GM12874 (cell line): ENCODE results near the gene SATB1.

Experiments
- TF ChIP-seq, protein P1 (sequence below): IDR thresholded peaks from 2 replicates; pipeline ENCODE4 v1.5.1; 2011; ENCODE audit warnings: low read depth, mild to moderate bottlenecking, control low read depth, low read length, moderate library complexity; ENCODE audit not compliant: insufficient read depth

The SATB1 gene

DNA sequence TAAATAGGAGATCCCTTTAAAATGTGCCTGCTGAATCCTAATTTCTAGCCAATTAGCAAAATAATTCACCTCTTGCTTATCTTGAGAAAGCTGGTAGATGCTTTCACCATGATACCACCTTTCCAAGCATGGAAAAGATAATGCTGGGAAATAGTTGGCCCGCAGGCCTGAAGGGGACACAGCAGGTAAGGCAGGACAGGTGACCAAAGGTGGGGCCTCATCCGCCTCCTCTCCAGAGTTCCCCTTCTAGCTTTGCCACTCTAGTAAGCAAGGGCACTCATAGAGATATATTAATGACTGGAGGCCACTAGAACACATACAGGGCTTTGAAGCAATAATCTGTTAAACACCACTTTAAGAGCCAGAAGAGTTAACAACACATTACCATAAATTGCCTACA, 45.5 kb downstream of the SATB1 start:
- TF ChIP-seq, protein P1, sequence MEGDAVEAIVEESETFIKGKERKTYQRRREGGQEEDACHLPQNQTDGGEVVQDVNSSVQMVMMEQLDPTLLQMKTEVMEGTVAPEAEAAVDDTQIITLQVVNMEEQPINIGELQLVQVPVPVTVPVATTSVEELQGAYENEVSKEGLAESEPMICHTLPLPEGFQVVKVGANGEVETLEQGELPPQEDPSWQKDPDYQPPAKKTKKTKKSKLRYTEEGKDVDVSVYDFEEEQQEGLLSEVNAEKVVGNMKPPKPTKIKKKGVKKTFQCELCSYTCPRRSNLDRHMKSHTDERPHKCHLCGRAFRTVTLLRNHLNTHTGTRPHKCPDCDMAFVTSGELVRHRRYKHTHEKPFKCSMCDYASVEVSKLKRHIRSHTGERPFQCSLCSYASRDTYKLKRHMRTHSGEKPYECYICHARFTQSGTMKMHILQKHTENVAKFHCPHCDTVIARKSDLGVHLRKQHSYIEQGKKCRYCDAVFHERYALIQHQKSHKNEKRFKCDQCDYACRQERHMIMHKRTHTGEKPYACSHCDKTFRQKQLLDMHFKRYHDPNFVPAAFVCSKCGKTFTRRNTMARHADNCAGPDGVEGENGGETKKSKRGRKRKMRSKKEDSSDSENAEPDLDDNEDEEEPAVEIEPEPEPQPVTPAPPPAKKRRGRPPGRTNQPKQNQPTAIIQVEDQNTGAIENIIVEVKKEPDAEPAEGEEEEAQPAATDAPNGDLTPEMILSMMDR: no peak

DNA sequence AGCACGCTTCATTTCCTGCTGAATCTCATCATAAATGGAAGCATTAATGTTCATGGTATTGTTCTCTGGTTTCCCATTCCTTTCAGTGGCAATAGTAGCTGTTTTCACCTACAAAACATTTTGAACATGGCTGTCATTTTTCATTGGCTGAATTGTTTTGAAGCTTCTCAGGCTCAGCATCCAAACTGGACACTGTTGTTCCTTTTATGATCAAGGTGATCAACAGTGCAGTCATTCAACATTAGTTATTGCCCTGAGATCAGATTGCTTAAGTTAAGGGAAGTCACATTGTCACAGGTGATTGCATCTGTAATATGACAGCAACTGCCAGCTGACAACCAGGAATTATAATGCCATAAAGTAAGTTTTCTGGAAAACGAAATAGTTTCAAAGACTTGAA, 46.9 kb downstream of the SATB1 start:
- TF ChIP-seq, protein P1: no peak

DNA sequence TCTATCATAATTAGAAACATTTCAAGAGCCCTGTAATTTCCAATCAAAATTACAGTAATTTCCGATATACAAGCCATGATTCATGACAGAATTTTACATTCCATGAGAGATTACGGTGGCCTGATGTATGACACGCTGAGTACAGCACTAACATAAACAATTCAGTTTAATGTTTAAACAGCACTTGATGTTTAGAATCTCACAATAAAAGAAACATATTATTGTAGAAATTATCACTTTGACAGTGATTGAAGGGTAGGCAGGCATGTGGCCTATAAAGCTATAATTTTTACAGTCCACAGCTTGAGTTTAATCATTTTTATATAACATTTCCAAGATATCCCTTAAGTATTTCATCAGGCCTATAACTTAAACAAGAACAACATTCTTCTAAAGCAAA, 48.5 kb downstream of the SATB1 start:
- TF ChIP-seq, protein P1: no peak

DNA sequence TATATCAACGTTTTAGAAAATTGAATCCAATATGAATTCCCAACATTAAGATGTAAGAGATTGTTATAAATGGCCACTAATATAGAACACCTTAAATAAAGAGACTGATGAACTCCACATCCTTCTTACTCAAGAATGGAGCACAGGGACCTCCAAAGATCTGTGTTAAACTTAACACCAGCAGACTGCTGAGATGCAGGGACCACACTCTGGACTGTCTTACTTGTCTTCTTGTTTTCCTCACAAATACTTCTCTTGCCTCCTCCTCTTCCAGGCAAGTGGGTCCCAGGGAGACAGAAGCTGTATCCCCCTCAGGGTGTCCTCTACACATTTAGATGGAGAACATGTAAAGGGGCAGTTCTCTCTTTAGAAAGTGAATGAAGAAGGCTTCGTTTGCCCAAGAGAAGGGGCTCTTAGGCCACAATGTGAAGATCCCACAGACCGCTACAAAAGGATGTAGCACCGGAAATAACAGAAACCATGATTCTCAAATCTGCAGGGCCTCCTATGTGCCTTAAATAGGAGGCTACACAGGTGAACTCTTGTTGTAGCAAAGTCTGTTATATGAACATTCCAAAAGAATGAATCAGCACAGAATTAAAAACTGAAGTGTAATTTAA, 52.2 kb downstream of the SATB1 start:
- TF ChIP-seq, protein P1: no peak

DNA sequence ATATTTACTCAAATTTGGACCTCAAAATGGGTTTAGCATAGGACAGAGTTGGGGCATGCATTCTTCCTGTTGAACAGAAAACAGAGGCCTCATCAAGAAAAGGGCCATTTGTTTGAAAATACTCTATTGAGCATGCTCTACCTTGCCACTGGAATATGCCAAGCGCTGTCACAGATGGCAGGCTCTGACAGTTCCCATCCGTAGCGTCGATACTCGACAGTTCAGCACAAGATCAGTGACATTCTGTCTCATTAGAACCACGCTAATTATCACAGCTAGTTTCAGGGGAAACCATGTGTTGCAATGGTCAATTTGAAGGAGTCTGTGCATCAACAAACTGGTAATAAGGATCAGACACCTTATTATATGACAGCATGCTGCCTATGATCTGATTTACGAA, 54.5 kb downstream of the SATB1 start:
- TF ChIP-seq, protein P1: no peak

DNA sequence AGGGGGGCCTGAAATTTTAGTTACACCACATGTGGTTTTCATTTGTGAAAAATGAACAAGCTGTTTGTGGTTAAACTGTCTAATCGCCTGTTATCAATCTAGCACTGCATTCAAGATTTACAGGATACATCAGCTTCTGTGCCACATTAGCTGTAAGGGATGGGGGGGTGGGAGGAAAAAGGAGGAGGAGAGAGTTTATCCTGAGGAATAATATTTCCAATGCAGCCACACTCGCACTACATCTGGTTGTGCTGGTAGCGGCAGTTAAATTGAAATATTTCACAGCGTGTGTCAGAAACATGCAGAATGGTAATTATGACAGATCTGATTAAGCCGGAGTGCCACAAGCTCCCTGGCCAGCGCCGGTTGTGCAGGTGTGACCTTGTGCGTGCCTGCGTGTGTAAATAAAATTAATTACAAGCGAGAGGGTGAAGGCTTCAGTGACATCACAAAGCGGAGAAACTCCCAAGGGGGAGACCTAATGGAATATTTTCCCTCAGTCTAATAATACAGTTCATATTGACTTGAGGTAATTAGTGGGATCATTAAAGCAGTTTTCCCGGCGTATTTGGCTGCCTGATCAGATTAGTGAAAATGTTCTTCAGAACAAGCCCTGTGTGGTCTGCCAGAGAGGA, 55.5 kb downstream of the SATB1 start:
- TF ChIP-seq, protein P1: no peak

DNA sequence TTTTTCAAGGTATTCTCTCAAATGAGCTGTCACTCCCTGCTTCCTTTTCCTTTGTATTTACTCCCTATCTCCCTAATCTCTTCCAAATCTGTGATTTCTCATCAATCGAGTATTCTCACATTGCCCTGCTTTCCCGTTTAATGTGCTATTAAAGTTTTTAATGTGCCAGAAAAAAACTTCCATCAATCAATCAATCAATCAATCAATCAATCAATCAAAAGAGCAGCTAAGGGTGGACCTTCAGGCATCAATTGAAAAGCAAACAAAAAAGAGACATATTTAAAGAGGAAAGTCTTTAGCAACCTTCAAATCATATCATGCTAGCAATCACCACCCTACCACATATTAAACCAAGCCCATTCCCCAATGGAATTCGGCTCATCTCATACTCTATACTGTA, 58.9 kb downstream of the SATB1 start:
- TF ChIP-seq, protein P1: no peak
